Ovary (tissue), 3 donors: Measurements from ENCODE around the gene RMND5A.

Source experiments
- CTCF ChIP-seq, 3 donors: fragments of 450-650 bp in 2 of 3; fragments of 200-600 bp in 1 of 3; IDR thresholded peaks; one replicate each; pipeline versions ENCODE4 v1.5.1 to v1.8.0; 2016 to 2022; ENCODE audit warnings: antibody characterized with exemption in 3 of 3, mild to moderate bottlenecking in 1 of 3
- EP300 ChIP-seq: sonication (generic); formaldehyde crosslinking; IDR thresholded peaks from one replicate; pipeline ENCODE4 v1.6.1; 2017; ENCODE audit warnings: antibody characterized with exemption
- POLR2A ChIP-seq: fragments of 450-650 bp; IDR thresholded peaks from one replicate; pipeline ENCODE4 v1.6.1; 2017; ENCODE audit warnings: antibody characterized with exemption, mild to moderate bottlenecking, moderate library complexity
- donor health status: DM: no; HTN: no; CAD: no.

- TF ChIP-seq CTCF (IDR thresholded peaks at IDR 0.05) (no peak), POLR2A (no peak), EP300 (no peak)
Observed at GRCh38 chr2:86706220-86706619, 13.9 kb upstream of the RMND5A start.
